IMR-90 (cell line): Measurements from ENCODE around the gene DUSP9. TPM values are rescaled to one million over a fixed set of nuclear protein-coding genes. Genes with fewer than 3 reads are reported as not detected.

Source experiments
- ATAC-seq: fragments of 200-7000 bp; cut with Tn5 transposase; 2 replicates; pipeline ENCODE4 v1.9.1; 2020; ENCODE audit warnings: low read depth, mild to moderate bottlenecking, moderate library complexity
- BruUV-seq: library from RNA; stranded (reverse); fragments of 400-500 nt; replicated peaks from 2 replicates; lab custom pipeline; 2021; lab: Mats Ljungman, UMichigan
- CTCF ChIA-PET: fragments of 300-600 bp; formaldehyde crosslinking; extraction: SDS; loops from one replicate; lab custom pipeline; 2021; ENCODE audit warnings: antibody characterized with exemption; lab: Yijun Ruan, JAX
- POLR2A ChIA-PET: fragments of 300-600 bp; sonication (Branson Sonifier 250); formaldehyde crosslinking; loops from one replicate; lab custom pipeline; 2022; ENCODE audit warnings: antibody characterized with exemption; ENCODE audit not compliant: unreplicated experiment; lab: Charles Lee
- DNase-seq: peaks from one replicate; pipeline ENCODE4 v3.0.0; 2013
- H2AFZ ChIP-seq: replicated peaks from 2 replicates; pipeline ENCODE3; 2013; ENCODE audit warnings: low read length, mild to moderate bottlenecking; ENCODE audit not compliant: poor library complexity
- H2AK5ac ChIP-seq: 2 replicates; pipeline ENCODE4 v1.6.1; 2013; ENCODE audit warnings: low read depth, low read length, inconsistent platforms
- H2AK9ac ChIP-seq: replicated peaks from 2 replicates; pipeline ENCODE3; 2013; ENCODE audit warnings: mild to moderate bottlenecking, low read depth, low read length, moderate library complexity; ENCODE audit not compliant: poor library complexity
- H2BK120ac ChIP-seq: 2 replicates; pipeline ENCODE4 v1.6.1; 2013; ENCODE audit warnings: low read depth, low read length, inconsistent platforms
- H2BK15ac ChIP-seq: 3 replicates; pipeline ENCODE4 v1.6.1; 2013; ENCODE audit warnings: low read depth, low read length, inconsistent platforms
- H2BK20ac ChIP-seq: 2 replicates; pipeline ENCODE4 v1.6.1; 2013; ENCODE audit warnings: low read depth, mild to moderate bottlenecking, inconsistent platforms, low read length, moderate library complexity
- H2BK5ac ChIP-seq: 2 replicates; pipeline ENCODE4 v1.6.1; 2013; ENCODE audit warnings: mild to moderate bottlenecking, low read depth, low read length, inconsistent platforms; ENCODE audit not compliant: poor library complexity, severe bottlenecking
- H3K14ac ChIP-seq: replicated peaks from 2 replicates; pipeline ENCODE4 v1.6.1; 2013; ENCODE audit warnings: low read depth, low read length, inconsistent platforms
- H3K18ac ChIP-seq: 2 replicates; pipeline ENCODE4 v1.6.1; 2013; ENCODE audit warnings: low read depth, low read length, control low read depth
- H3K23ac ChIP-seq: 2 replicates; pipeline ENCODE4 v1.6.1; 2013; ENCODE audit warnings: low read depth, low read length, inconsistent platforms
- H3K27ac ChIP-seq: 2 replicates; pipeline ENCODE4 v1.5.1; 2013; ENCODE audit warnings: mild to moderate bottlenecking, control low read depth, low read length; ENCODE audit not compliant: insufficient read depth
- H3K27me3 ChIP-seq: 2 replicates; pipeline ENCODE4 v1.6.1; 2013; ENCODE audit warnings: low read length; ENCODE audit not compliant: control insufficient read depth, insufficient read depth
- H3K36me3 ChIP-seq: 2 replicates; pipeline ENCODE4 v1.6.1; 2013; ENCODE audit warnings: low read length, mixed read lengths; ENCODE audit not compliant: control insufficient read depth, insufficient read depth
- H3K4ac ChIP-seq: 2 replicates; pipeline ENCODE4 v1.6.1; 2013; ENCODE audit warnings: low read depth, low read length, inconsistent platforms
- H3K4me1 ChIP-seq: 2 replicates; pipeline ENCODE4 v1.6.1; 2013; ENCODE audit warnings: low read length, mixed read lengths; ENCODE audit not compliant: control insufficient read depth, insufficient read depth
- H3K4me2 ChIP-seq: 2 replicates; pipeline ENCODE4 v1.6.1; 2013; ENCODE audit warnings: low read depth, mild to moderate bottlenecking, control low read depth, low read length, moderate library complexity
- H3K4me3 ChIP-seq: 2 replicates; pipeline ENCODE4 v1.5.1; 2013; ENCODE audit warnings: low read depth, mild to moderate bottlenecking, control low read depth, low read length, moderate library complexity; ENCODE audit not compliant: insufficient read depth
- H3K56ac ChIP-seq: 2 replicates; pipeline ENCODE4 v1.6.1; 2013; ENCODE audit warnings: low read length, inconsistent platforms; ENCODE audit not compliant: insufficient read depth; ENCODE audit errors: extremely low read depth
- H3K79me1 ChIP-seq, 2 experiments: 2 replicates each; pipeline ENCODE4 v1.6.1; 2013; ENCODE audit warnings: low read length in 2 of 2, inconsistent platforms in 1 of 2, low read depth in 1 of 2
- H3K9ac ChIP-seq: 2 replicates; pipeline ENCODE4 v1.6.1; 2013; ENCODE audit warnings: low read depth, low read length, control low read depth
- H3K9me1 ChIP-seq: 2 replicates; pipeline ENCODE4 v1.6.1; 2013; ENCODE audit warnings: low read length, inconsistent platforms; ENCODE audit not compliant: insufficient read depth
- H3K9me3 ChIP-seq: 2 replicates; pipeline ENCODE4 v1.6.1; 2013; ENCODE audit warnings: low read length; ENCODE audit not compliant: control insufficient read depth, insufficient read depth
- H4K20me1 ChIP-seq: 2 replicates; pipeline ENCODE4 v1.6.1; 2013; ENCODE audit warnings: low read length, inconsistent platforms; ENCODE audit not compliant: insufficient read depth
- H4K5ac ChIP-seq: 2 replicates; pipeline ENCODE4 v1.6.1; 2013; ENCODE audit warnings: mild to moderate bottlenecking, low read depth, low read length, control low read depth
- H4K8ac ChIP-seq, 2 experiments: 2 replicates each; pipeline ENCODE4 v1.6.1; 2013; ENCODE audit warnings: low read depth in 2 of 2, low read length in 2 of 2, control low read depth in 1 of 2, inconsistent platforms in 1 of 2
- H4K91ac ChIP-seq: 2 replicates; pipeline ENCODE4 v1.6.1; 2013; ENCODE audit warnings: low read depth, low read length, inconsistent platforms; ENCODE audit not compliant: insufficient read depth
- CEBPB ChIP-seq: IDR thresholded peaks from 2 replicates; pipeline ENCODE4 v1.6.1; 2012; ENCODE audit warnings: low read depth, low read length, improper control_type of control experiment
- MAFK ChIP-seq: IDR thresholded peaks from 2 replicates; pipeline ENCODE4 v1.6.1; 2012; ENCODE audit warnings: low read depth, low read length, improper control_type of control experiment
- RFX5 ChIP-seq: IDR thresholded peaks from 2 replicates; pipeline ENCODE4 v1.8.0; 2012; ENCODE audit warnings: low read depth, mild to moderate bottlenecking, low read length, moderate library complexity
- WGBS, 2 experiments: methylation state at CpG; one replicate each; pipeline versions ENCODE4 v1.1.5 to v1.1.7; 2013; ENCODE audit warnings: missing lambda C conversion rate in 2 of 2; ENCODE audit not compliant: insufficient read length in 1 of 2; ENCODE audit errors: extremely low coverage in 2 of 2; 5-methylcytosine and 5-hydroxymethylcytosine counted together
- dilution Hi-C: fragments of 300-500 bp; cut with HindIII; formaldehyde crosslinking; loops from one replicate; pipeline ENCODE4 v1.14.3; 2018; ENCODE audit warnings: low sequenced_read_pairs; ENCODE audit not compliant: unreplicated experiment
- in situ Hi-C: fragments of 300-500 bp; cut with MboI; formaldehyde crosslinking; loops from 3 replicates; pipeline ENCODE4 v1.14.3; 2019; ENCODE audit warnings: low sequenced_read_pairs, inconsistent platforms, mixed read lengths
- intact Hi-C: fragments of 100-400 bp; cut with micrococcal nuclease; formaldehyde crosslinking; loops from 2 replicates; pipeline ENCODE4 v1.10.0; 2022
- polyA plus RNA-seq, 3 experiments: library from polyadenylated mRNA; depleted of rRNA; stranded (reverse); fragments of >200 nt; gene quantifications; 2 replicates each; pipeline ENCODE4 v1.2.3, GENCODE V29; 2012; ENCODE audit warnings: low replicate concordance in 1 of 3
- total RNA-seq: library from RNA; depleted of rRNA; stranded (reverse); fragments of >200 nt; gene quantifications from 2 replicates; pipeline ENCODE4 v1.2.3, GENCODE V29; 2012

Gene DUSP9
- total and polyA plus RNA-seq, 2 of the 4 experiments (the other 2 are of a cell fraction): under 0.01 to 0.09 TPM

- Histone ChIP-seq H3K18ac (no peak overlapping the region), H3K4me1 (no peaks in the 10 kb centered on the region), H3K4ac (no peak overlapping the region), H2AFZ (no peak overlapping the region), H2BK20ac (no peak overlapping the region), H4K5ac (no peak overlapping the region), H3K9me1 (no peaks in the 10 kb centered on the region), H3K4me2 (no peak overlapping the region), H3K36me3 (no peaks in the 10 kb centered on the region), H2BK15ac (no peak overlapping the region), H4K91ac (no peak overlapping the region), H4K8ac (no peak overlapping the region), H2AK9ac (no peak overlapping the region), H3K23ac (no peak overlapping the region), H3K4me3 (no peak overlapping the region), H3K79me1 (no peaks in the 10 kb centered on the region), H3K9me3 (peaks cover 8% of the 10 kb centered on the region), H2AK5ac (no peak overlapping the region), H3K14ac (no peak overlapping the region), H3K9ac (no peak overlapping the region), H2BK5ac (no peak overlapping the region), H2BK120ac (no peak overlapping the region), H3K27me3 (peaks cover 23% of the 10 kb centered on the region; the same call in 1 of the 2 replicates), H3K27ac (no peak overlapping the region), H4K20me1 (no peaks in the 10 kb centered on the region), H3K56ac (no peak overlapping the region)
- intact Hi-C loops: no loop called here
- BruUV-seq: no TSS peak
- ATAC-seq: no peak
- WGBS, 2 experiments: 40% methylated on average over 1 of the region's 6 CpGs; no CpG with 5 or more reads in 1 of the 2 experiments
- dilution Hi-C loops: no loop called here
- ChIA-PET CTCF (no interaction called here), POLR2A (no interaction called here)
- DNase-seq: no peak
- in situ Hi-C loops: no loop called here
- TF ChIP-seq CEBPB: no peak
- no peak for TF ChIP-seq MAFK
- TF ChIP-seq RFX5: no peak
These were observed 11.6 kb upstream of the DUSP9 start for GRCh38 chrX:153635388-153635787.
